ENCODE measurements around the gene SLC12A9. TPM values are rescaled to one million over a fixed set of nuclear protein-coding genes. Genes with fewer than 3 reads are reported as not detected.

SLC12A9 gene
- total RNA-seq, 1 experiment from 2014 or later = 24.6 TPM

GRCh38 chr7:100865372-100865911 is 12.9 kb downstream of the SLC12A9 start:
- peak overlapping the region; percentile 100 for H3K27ac ChIP-seq (ENCODE audit: low read depth, low read length)
- H3K4me1 ChIP-seq (ENCODE audit: control insufficient read depth in 1 of 2, insufficient read depth in 2 of 2, low read length in 2 of 2) = peaks cover 25 to 39% of the 10 kb centered on the region in 2 experiments
- H3K36me3 ChIP-seq (ENCODE audit: control insufficient read depth in 1 of 2, insufficient read depth in 2 of 2, low read length in 2 of 2) = peaks cover 2 to 7% of the 10 kb centered on the region in 2 experiments; a peak in 3 of 4 replicates
- ChIA-PET CTCF (no interaction called here), POLR2A (no interaction called here), RAD21 (ENCODE audit: low non-redundant PET in 1 of 2, low total read pairs in 2 of 2, uncharacterized antibody in 2 of 2, unreplicated experiment in 2 of 2) (no interaction called here)
- ATAC-seq (peak; percentile 57), DNase-seq (ENCODE audit: low read depth, low spot score) (peak; percentile 68)
- H2AFZ ChIP-seq (ENCODE audit: low read depth, low read length, poor library complexity, severe bottlenecking) = no peak overlapping the region
- intact Hi-C loops (cut with micrococcal nuclease) = no loop called here
- peak overlapping the region; percentile 89 for H3K4me2 ChIP-seq (ENCODE audit: low read length)
- peaks cover 31% of the 10 kb centered on the region for H3K79me2 ChIP-seq (ENCODE audit: insufficient read depth, low read length)
- no peaks in the 10 kb centered on the region for H3K9me2 ChIP-seq (ENCODE audit: insufficient read depth)
- BruUV-seq (replicated peaks) = no TSS peak
- peak overlapping the region; percentile 99 for H3K9ac ChIP-seq (ENCODE audit: low read length)
- no peaks in the 10 kb centered on the region for H4K20me1 ChIP-seq (ENCODE audit: insufficient read depth)
- H3K4me3 ChIP-seq (replicated peaks in 1 of 2; ENCODE audit: low read depth in 1 of 2, low read length in 2 of 2) = peak overlapping the region; percentile 90 to 95
- no peak for TF ChIP-seq REST (IDR thresholded peaks at IDR 0.05; ENCODE audit: low read depth)
- peak in 2 of 3 experiments; percentile 26 to 39; a peak in 3 of 6 replicates for TF ChIP-seq CTCF (IDR thresholded peaks at IDR 0.05 in 2 of 3, conservative IDR thresholded peaks at IDR 0.05 in 1 of 3; ENCODE audit: borderline replicate concordance in 1 of 3, insufficient read depth in 1 of 3, low read depth in 2 of 3, low read length in 2 of 3)
- no peak for TF ChIP-seq JUND (IDR thresholded peaks at IDR 0.05)
- H3K9me3 ChIP-seq (ENCODE audit: control insufficient read depth in 1 of 2, insufficient read depth in 1 of 2, low read depth in 1 of 2, low read length in 2 of 2) = no peaks in the 10 kb centered on the region
- no peaks in the 10 kb centered on the region for H3K27me3 ChIP-seq (ENCODE audit: insufficient read depth, low read length)
